GM21360 (cell line): Measurements from ENCODE around the gene AP1G2.
"Not testable (repeated sequence)": the region's sequence is repeated elsewhere in the genome, so short reads cannot be mapped to it uniquely, and the experiment has no call there.

ENCODE experiments used
- ATAC-seq: cut with Tn5 transposase; IDR thresholded peaks from one replicate; pipeline ENCODE4 v1.9.1; 2021; ENCODE audit warnings: mild to moderate bottlenecking, moderate library complexity; ENCODE audit not compliant: unreplicated experiment

AP1G2 gene

DNA sequence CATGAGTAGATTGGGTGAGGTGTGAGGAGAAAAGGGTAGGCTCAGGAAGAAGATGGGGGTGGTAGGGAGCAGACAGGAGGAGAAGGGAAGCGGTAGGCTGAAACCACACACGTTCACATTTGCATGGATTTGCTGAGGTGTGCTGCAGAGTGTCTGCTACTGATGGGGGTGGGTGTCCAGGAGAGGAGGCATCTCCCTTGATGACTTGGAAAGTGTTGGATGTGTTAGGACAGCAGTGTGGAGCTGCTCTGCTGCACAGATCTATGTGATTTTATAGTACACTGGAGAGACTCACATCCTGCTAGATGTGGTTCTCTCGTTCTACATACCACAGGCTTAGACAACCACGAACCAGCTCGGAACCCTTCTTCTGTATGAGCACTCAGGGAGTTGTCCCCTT is 25.3 kb downstream of the AP1G2 start:
- ATAC-seq, result no peak

DNA sequence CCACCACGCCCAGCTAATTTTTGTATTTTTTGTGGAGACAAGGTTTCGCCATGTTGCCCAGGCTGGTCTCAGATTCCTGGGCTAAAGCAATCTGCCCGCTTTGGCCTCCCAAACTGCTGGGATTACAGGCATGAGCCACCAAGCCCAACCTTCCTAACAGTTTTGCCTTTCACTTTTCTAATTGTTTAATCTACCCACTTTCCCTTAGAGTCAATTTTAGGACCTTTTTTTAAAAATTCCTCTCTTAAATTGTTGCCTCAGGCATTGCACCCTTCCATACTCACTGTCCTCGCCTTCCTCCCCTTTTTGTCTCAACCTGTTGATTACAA is 27.5 kb downstream of the AP1G2 start:
- ATAC-seq, result no peak

DNA sequence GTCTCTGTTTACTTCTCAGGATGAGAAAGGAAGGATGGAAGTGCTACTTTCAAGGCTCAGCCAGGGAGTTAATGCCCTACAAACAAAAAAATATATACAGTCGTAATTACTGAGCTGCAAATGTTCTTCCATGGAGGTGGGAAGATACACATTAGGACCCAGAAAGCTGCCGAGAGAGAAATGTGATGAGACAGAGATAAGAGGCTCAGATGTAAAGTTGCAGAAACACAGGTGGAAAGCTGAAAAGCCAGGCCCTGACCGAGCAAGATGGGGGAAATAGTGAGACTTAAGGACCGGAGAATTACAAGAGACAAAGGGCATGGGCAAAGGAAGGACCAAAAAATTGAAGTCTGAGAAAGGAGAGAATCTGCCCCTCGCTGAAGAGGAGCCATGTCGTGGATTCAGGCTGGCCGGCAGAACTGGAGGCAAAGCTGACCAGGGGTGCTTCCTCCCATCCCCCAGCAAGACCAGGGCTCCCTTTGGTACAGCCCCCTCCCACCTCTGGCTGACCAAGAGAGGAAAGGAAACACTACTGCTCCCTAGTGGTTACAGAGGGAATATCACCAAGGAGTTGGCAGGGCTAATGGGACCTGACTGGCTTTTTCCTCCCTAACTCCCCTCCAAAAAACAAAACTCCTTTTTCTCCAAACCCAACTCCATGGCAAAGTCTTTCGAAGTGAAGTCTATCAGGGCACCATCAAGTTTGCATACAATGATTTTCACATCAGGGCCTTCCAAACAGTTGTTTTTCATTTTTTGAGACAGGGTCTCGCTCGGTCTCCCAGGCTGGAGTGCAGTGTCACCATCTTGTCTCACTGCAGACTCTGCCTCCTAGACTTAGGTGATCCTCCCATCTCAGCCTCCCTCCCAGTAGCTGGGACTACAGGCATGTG is 28.1 kb downstream of the AP1G2 start:
- ATAC-seq, result no peak

DNA sequence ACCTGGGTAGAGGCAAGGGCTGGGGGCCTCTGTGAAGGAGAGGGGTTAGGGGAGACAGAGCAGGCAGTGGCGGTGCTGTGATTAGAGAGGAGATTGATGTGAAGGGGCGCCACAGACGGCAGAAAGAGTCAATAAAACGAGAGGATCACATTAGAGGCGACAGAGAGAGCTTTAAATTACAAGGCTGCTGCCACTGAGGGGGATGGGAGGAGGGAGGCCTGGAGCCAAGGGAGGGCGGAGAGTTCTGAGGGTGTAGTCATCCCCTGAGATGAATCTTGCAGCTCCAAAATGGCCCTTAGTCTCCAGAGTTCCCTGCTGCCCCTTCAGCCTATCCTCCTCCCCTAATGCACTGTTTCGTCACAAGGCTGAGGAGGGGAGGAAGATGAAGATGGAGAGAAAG is 28.8 kb downstream of the AP1G2 start:
- no peak for ATAC-seq

DNA sequence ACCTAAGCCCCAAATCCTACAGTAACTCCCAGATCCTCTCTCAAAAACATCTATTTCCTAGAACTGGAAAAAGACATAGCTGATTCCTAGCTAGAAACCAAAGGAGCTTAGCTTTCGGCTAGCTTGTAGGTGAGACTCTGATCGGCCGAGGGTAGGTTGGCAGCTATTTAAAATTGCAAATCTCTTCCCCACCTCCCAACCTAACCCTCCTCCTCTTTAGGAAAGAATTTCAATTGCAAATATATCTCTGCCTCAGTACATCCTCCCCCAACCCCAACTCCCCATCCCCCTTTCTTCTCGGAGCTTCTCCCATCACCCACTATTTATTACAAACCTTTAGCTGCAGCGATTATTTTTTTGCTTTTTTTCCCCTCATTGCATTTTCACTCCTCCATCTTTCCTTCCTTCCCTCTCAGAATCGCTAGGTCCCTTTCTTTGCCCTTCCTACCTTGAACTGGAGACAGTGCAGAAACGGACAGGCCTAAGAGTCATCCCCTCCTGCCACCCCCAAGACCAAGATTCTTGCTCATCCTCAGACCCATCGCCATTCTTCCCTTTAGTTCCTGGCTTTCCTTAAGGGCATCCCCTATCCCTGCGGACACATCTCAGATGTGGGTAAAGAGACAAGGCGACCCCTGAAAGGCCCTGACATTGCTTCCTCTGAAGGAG is 29.4 kb downstream of the AP1G2 start:
- ATAC-seq, result no peak

DNA sequence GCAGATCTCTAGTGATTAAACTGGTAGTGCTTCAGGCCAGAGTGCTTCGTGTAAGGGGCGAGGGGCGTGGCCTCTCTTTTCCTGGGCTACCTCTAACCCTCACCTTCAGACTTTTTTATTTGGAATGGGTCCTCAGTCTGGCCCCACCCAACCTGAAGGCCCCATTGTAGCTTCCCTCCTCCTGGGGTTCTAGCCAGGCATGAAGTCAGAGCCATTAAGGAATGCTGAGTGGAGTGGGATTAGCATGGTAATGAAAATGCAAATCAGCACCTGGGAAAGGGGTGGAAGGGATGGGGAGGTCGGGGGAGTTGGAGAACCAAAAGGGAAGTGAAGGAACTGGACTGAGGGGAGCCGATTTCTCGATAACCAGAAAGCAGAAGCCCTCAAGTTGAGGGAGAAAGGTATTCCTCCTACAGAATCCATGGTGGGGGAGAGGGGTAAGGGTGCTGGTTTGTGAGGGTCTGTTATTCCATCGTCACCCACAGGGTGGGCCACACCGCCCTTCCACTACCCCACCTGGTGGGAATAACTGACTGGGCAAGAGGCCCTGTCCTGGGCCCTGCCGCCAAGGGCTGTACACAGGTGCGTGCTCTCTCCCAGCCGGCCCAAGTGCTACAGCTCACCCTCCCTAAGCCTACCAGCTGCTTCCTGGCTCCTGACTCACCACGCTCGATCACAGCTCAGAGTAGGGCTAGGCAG is 30.1 kb downstream of the AP1G2 start:
- ATAC-seq, result no peak

DNA sequence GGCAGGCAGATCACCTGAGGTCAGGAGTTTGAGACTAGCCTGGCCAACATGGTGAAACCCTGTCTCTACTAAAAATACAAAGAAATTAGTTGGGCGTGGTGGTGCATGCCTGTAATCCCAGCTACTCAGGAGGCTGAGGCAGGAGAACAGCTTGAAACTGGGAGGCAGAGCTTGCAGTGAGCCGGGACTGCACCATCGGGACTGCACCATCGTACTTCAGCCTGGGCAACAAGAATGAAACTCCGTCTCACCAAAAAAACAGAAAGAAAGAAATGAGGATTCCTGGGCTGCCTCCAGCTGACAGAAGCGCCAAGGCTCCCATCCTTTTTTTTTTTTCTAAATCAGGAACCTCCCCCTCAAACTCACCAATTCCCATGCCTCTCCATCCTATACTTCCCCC is 30.7 kb downstream of the AP1G2 start:
- ATAC-seq, result not testable (repeated sequence)

DNA sequence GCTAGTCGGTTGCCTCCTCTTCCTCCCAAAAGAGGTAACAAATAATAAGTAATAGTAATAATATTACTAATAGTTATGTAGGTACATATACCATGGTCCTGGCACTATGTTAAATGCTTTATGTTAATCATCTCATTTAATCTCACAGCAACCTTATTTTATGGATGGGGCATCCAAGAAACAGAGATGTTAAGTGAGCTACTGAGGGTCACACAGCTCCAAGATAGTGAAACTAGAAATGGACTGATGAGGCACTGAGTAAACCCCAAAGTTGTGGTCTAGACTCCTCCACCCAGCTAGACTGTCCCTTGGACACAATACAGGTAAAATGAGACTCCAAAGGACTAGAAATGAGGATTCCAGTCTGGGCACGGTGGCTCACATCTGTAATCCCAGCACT is 31.1 kb downstream of the AP1G2 start:
- ATAC-seq, result no peak

DNA sequence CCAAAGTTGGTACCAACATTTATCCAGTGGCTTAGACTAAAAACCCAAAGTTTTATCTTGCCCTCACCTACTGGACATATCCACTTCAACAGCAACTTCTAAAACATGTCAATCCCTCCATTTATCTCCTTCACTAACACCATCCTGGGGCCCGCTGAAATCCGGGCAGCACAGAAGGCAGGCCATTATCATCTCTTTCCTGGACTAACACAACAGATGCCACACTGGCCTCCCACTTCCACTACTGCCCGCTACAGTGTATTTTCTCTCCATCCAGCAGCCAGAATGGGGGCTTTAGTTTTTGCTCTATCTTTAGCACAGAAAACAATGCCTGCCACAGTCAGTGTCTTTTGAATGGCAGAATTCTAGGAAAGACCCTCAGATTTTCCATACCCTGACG is 31.6 kb downstream of the AP1G2 start:
- ATAC-seq, result no peak

DNA sequence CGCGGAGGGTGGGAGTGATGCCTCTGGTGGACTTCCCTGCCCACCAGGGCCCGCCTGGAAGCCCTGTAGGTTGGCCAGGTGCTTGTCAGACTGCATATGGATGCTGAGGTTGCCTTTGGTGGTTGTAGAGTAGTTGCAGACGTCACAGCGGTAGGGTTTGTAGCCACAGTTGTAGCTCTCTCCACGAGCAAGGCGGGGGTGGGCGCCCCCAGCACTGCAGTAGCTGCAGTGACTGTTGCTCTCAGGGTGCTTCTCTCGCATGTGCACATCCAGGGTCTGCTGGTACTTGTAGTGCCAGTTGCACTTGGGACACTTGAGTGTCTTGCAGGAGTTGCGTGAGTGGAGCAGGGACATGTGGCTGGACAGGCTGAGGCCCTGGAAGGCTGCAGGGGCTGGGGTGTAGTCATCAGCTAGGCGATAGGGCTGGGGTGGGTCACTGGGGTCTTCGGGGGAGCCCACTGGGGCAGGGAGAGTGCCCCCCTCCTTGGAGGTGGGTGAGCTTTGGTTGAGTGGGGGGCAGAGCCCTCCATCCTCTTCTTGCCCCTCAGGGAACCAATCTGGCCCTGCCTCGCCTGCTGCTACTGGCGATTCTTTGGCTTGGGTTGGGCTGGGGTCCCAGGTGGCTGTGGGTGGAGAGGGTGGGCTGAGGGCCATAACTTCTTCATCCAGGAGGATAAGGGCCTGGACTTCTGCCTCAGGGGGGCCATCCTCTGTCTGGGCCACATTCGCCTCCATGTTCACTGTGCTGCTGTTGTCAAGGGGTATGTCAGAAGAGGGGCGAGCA is 33.7 kb downstream of the AP1G2 start:
- ATAC-seq, result no peak

DNA sequence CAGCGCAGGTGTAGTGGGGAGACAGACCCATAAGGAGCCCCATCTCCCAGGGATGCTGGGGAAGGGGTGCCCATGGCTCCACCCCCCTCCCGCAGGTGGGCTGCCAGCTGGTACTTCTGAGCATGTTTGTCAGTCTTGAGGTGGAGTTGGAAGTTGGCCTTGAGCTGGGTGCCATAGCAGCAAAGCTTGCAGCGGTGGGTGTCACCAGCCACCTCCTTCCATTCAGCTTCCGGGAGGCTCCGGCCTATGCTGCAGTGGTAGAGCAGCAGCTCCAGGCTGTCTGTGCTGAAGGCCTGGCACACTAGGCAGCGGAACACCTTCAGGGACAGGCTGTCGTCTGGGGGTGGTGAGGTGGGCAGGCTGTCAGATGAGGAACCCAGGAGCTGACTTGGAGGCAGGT is 34.9 kb downstream of the AP1G2 start:
- ATAC-seq, result no peak

DNA sequence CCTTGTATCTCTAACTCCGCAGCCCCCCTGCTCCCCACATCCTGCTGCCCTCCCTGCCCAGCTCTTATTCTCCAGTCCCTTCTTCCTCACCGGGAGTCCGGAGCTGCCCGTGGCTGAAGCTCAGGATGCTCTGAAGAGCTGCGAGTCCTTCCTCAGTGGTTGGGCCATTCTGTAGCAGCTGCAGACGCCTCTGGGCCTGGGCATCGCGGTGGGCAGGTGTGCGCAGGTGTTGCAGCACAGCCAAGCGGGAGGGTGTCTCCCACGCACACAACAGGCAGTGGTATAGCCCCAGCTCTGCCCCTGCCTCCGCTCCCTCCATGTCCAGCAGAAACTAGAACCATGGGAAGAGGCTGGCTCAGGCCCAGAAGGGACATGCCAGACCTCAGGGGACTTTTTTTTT is 36.2 kb downstream of the AP1G2 start:
- no peak for ATAC-seq

DNA sequence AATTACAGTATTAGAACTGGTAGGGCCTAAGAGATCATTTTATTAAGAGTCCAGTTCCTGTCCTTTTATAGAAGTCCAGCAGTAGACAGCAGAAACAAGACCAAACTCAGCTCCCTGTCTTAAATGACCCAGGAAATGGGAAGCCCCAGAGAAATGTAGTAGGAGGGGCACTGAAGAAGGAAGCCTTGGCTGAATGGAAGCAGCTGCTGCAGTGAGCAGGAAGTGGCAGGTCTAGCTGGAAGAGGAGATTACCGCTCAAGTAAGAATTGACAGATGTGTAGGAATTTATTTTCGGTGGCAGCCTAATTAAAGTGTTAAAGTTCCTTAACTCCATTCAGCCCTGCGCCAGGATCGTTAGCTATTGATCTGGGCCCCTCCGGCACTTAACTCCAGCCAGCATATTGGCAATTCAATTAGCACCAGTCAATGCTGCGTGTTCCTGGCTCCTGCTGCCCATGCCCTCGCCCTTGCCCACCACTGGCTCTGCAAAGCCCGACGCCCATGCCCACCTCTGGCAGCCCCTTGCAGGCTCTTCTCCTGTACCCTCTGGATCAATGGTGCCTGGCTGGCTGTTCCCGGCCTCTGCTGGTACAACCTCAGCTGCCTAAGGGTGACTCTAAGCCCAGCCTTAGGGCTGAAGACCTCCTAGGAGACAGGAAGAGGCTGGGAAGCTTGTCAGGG is 37.1 kb downstream of the AP1G2 start:
- ATAC-seq, result no peak

DNA sequence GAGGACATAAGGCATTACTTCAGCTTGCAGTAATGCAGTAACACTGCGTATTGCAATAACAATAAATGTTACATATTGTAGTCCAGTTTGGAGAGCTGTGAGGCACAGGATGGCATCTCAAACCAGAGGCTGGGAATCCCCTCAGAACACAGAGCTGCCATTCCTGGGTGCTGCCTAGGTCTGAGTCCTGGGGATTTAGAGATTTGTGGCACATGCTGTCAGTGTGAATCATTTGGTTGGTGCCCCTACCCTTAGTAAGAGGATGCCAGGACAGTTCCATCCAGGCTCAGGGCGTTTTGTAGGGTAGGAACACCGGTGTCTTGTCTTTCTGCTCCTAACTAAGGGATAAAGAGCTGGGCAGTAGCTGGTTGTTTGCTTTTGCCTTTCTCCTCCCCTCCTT is 38.6 kb downstream of the AP1G2 start:
- ATAC-seq, result no peak

DNA sequence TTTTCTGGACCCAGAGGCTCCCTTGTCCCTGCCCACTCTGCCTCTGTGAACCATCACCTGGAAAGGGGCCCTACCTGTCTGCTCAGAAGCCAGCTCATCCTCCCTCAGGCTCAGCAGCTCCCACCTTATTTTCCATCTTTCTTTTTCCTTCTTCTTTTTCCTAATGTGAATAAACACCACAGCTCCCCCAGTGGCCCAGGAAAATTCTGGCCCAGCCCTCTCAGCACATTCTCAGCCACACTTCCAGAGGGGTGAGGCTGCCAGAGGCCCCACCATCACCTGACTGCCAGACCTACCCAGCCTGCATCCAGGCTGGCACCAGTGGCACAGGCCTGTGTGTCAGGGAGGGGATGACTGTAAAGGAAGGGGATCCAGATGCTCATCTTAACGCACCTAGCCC is 39.0 kb downstream of the AP1G2 start:
- no peak for ATAC-seq

DNA sequence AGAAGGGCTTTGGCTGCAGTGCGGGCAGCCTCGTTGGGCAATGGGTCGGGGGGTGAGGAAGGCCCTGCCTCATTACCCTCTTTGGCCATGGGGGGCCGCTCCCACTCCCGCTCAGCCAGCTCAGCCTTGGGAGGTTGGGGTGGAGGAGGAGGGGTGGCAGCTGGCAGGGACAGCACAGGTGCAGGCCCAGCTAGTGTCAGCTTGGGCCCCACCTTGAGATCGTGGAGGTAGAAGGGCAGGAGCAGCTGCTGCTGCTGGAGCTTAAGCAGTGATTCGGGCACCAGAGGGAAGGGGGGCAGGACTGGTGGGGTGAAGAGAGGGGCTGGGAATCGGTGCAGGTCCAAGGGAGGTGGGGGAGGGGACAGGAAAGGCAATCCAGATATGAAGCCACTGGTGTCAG is 42.0 kb downstream of the AP1G2 start:
- no peak for ATAC-seq

DNA sequence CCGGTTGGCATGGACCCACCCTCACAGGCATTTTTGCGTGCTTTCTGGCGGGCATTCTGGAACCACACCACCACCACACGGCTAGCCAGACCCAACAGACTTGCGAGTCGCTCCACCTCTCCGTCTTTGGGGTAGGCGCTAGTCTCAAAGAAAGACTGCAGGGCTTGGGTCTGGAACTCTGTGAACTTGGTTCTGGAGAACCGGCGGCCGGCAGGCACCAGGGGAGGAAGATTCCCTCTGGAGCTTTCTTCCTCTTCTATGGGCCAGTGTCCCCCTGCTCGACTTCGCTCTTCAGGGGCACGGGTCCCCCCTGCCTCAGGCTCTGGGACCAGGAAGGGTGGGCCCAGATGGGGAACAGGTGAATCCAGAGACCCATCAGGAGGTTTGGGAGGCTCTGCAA is 42.6 kb downstream of the AP1G2 start:
- ATAC-seq, result no peak

DNA sequence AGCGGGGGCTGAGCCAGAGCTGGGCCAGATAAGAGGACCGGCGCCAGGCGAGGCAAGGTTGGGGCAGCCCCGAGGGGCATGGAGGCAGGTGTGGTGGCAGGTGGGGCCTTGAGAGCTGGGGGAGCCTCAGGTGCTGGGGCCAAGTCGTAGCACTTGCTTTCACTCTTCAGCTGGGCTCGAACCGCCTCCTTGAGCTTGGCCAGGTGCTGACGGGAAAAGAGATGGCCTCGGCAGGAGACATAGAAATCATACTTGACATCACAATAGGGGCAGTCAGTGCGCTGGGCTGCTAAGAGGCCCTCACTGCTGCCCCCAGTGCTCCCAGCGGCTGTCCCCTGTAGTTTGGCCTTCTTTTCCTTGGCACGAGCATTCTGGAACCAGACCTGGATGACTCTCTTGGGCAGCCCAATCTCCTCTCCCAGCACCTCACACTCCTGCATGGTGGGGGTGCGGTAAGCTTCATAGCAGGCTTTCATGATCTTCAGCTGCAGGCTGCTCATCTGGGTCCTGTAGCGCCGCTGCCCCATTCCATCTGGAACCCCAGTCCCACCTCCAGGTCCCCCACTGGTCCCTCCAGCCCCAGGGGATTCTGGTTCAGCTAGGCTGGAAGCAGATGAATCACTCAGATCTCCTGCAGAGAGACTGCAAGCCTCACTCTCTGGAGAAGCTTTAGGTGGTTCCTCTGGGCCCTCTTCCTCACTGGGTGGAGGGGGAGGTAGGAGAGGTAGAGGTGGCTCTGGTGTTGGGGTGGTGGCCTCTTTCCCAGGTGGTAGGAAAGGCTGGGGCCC is 44.2 kb downstream of the AP1G2 start:
- no peak for ATAC-seq

DNA sequence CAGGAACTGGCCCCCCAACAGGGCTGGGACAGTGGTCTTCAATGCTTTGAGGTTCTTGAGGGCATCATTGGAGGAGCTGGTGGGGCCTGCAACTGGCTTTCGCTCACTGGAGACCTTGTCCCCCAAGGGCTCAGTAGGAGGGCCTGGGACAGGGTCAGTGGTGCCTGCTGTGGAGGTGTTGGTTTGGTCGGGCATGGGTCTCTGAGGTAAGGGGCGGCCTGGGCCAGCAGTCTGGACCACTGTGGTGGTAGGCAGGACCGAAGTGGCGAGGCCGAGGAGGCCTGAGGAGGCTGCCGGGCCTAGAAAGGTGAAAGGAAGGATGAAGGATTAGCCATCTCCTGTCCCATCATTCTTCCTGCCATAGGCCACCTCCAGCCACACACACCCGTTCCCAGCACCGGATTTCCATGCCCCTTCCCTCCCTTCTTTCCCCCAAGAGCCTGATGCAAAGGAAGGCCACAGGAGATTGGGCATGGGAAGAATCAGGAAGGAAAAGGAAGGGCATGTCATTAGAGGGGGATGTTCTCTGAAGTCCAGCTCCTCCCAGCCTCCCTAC is 44.9 kb downstream of the AP1G2 start:
- ATAC-seq, result no peak
